OCI-LY7 (cell line): Measurements from ENCODE around the gene CRABP2.

Source experiments
- EZH2phosphoT487 ChIP-seq: fragments of 200-600 bp; sonication (generic); IDR thresholded peaks from 2 replicates; pipeline ENCODE4 v1.6.1; 2018; ENCODE audit warnings: low read depth, borderline replicate concordance, mild to moderate bottlenecking, mixed run types, antibody characterized with exemption, low read length, moderate library complexity, mixed read lengths
- TF ChIP-seq, protein P1 (sequence below): fragments of 200-600 bp; sonication (generic); conservative IDR thresholded peaks from 2 replicates; pipeline ENCODE4 v1.5.1; 2014; ENCODE audit warnings: mild to moderate bottlenecking, antibody characterized with exemption, low read length, moderate library complexity, mixed read lengths

DNA sequence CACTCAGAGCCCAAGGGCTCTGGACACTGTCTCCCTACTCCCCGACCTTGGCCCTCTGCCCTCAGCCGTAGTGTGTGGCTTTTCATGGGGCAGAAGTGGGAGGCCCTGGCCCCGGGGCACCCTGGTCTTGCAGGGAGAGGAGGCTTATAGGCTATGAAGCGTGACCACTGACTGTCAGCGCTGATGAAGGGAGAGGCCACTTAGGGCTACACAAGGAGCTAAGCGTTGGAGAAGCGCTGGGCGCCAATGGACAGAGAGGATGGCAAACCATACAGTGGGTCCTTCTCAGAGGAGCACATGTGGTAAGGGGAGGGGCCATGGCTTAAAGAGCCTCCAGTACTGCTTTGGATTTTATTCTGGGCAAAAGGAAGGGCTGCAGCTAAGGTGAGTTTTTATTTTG lies 7.9 kb downstream of the CRABP2 start:
- TF ChIP-seq, protein P1, sequence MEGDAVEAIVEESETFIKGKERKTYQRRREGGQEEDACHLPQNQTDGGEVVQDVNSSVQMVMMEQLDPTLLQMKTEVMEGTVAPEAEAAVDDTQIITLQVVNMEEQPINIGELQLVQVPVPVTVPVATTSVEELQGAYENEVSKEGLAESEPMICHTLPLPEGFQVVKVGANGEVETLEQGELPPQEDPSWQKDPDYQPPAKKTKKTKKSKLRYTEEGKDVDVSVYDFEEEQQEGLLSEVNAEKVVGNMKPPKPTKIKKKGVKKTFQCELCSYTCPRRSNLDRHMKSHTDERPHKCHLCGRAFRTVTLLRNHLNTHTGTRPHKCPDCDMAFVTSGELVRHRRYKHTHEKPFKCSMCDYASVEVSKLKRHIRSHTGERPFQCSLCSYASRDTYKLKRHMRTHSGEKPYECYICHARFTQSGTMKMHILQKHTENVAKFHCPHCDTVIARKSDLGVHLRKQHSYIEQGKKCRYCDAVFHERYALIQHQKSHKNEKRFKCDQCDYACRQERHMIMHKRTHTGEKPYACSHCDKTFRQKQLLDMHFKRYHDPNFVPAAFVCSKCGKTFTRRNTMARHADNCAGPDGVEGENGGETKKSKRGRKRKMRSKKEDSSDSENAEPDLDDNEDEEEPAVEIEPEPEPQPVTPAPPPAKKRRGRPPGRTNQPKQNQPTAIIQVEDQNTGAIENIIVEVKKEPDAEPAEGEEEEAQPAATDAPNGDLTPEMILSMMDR = no peak
- no peak for TF ChIP-seq EZH2phosphoT487
